ENCODE measurements around the gene IGFBP7.
"Not testable (repeated sequence)": the region's sequence is repeated elsewhere in the genome, so short reads cannot be mapped to it uniquely, and the experiment has no call there.

The IGFBP7 gene

DNA sequence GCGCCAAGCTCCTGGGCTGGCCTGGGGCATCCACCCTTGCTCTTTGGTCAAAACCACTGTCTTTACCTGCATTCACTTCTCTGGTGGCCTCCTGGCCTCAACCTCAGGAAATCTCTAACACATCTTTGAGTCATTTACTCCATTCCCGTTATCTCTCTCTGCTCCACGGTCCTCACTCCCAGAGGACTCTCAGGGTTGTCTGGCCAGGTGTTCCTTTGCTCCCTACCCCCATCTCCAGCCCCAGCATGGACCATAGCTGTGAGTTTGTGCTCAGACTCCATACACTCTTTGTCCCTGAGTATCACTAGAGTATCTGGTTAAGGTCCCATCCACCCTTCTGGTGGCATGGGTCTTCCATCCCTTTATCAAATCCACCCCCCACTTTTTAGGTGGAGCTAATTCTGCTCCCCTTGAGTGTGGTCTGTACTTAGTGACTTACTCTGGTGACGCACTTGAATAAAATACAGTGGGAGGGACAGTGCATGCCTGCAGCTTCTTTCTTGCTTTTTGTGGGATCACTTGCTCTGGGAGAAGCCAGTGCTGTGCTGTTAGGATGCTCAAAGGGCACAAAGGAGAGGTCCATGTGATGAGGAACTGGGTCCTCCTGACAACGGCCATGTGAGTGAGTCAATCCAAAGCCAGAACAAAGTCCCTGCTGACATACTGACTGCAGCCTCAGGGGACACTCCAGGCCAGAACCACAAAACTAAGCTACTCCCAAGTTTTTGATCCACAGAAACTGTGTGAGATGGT, 44.3 kb downstream of the IGFBP7 start:
- no peak for DNase-seq

DNA sequence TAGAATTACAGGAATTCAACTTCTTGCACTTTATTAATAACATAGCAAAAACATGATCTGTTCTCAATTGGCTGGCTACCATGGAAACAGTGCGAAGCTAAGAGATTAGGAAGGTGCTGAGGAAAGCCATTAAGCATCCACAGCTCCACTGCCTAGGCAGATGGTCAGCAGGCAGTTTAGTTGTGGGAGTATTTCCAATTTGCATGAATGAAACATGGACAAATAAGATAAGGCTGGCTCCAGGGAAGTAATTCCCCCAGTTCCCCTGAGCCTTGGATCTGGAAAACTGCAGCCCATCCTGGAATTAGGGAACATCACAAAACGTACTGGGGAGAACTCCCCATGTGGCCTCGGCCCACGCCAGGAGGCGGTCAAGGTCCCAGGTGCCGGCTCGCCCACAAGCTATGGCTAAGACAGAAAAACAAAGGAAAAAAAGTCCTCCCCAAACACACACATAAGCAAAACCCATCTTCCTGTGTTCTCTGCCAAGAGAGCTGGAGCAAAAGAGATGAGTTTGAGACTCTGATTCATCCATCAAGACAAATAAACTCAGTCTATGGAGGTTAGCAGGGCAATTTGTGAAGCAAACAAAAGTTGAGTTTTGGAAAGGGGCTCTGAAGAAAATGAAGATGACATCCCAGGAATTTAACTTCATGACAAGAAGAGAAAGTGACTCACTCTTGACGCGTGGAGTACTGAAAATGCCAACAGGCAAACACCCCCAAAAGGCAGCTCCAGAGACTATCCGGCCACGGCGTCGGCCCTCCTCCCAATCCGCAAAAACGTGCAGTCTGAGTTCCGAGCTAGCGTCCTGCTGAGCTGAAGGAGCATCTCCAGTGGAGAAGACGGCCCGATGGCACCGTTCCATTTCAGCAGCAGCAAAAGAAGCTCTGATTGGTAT, 45.1 kb downstream of the IGFBP7 start:
- DNase-seq, result no peak

DNA sequence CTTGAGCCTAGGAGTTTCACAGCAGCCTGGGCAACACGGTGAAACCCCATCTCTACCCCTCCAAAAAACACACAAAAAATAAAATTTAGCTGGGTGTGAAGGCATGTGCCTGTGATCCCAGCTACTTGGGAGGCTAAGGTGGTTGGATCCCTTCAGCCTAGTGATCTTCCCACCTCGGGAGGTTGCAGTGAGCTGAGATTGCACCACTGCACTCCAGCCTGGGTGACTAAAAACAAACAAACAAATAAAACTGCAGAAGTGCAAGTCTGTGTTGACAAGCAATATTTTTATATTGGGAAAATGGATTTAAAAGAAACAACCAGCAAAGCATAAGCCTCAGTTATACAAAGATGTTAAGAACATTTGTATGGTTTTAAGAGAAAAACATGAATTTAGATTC, 46.1 kb downstream of the IGFBP7 start:
- DNase-seq, result no peak

DNA sequence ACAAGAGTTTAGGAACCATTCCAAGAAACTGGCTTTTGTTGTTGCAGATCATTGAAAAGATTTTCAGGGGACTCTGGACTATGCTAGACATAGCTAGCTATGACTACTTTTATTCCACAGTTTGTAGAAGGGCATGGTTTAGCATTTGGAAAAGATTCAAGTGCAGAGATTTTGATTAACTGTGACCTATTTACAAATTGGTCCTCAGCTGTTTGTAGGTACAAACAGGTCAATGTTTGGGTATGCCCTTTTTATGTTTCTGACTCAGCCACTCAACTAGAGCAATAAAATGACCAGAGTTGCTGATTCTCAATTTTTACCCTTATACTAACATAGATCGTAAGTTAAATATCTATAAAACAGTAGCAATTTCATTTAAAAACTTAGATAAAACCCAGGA, 46.7 kb downstream of the IGFBP7 start:
- DNase-seq, result no peak

DNA sequence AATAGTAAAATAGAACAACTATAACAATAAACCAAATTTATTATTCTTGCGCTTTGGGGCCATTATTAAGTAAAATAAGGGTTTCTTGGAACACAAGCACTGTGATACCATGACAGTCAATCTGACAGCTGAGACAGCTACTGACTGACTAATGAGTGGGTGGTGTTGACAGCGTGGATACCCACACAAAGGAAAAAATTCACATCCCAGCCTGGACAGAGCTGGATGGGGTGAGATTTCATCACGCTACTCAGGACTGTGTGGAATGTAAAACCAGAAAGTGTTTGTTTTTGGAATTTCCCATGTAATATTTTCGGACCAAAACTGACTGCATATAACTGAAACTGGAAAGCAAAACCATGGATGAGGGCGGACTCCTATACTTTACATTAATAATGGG, 48.8 kb downstream of the IGFBP7 start:
- DNase-seq, result no peak

DNA sequence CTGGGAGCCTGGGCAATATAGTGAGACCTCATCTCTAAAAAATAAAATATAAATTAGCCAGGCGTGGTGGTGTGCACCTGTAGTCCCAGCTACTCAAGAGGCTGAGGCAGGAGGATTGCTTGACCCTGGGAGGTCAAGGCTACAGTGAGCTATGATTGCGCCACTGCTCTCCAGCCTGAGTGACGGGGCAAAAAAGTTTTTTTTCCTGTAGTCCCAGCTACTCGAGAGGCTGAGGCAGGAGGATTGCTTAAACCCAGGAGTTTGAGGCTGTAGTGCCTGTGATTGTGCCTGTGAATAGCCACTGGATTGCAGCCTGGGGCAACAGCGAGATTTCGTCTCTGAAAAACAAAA, 49.5 kb downstream of the IGFBP7 start:
- not testable (repeated sequence) for DNase-seq

DNA sequence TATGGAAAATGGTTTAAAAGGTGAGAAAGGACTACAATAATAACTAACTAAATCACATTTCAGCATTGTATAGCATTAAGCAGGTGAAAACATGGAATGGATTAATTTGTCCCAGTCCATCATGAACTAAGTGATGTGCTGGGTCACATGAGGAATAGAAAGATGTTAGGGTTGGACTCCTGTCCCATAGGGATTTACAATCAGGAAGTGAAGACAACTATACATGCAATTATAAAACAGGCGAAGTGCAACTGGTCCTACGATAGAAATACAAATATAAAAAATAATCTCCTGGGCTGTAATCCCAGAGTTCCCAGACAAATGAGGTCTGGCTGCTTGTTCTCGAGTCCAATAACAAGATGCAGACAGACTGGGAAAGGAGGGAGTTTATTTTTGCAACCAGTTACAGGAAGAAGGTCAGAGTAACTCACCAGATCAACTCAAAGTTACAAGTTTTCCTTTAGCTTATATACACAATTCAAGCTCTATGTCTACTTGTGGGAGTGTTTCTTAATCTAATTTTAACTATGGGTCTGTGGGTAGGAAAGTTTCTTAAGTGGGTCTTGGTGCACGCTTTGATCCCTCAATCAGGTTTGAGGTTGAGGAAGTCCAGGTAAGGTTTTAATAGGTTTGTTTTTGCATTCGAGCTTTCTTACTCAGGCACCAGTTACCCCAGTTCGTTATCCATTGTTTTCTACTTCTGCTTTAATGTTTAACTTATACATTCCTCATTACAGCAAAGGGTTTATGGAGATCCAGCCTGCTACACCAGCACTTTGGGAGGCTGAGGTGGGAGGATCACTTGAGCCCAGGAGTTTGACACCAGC, 50.1 kb downstream of the IGFBP7 start:
- no peak for DNase-seq

DNA sequence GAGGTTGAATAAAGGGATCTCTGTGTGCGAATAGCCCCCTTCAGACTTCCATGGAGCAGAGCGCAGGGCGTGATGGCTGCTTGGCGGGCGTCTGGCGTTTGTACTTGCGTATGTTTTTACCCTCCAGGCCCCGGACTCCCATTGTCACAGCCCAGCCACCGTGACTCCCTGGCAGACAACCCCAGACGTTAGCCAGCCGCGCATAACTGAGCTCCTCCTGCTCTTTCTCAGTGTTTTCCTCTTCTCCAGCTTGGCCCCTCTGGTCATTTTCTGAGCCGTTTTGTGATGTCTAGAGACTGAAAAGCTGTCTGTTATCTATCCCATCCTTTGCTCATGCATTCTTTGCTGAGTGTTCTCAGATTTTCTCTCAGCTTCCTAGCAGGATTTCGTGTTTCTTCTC, 54.3 kb downstream of the IGFBP7 start:
- DNase-seq, result no peak

DNA sequence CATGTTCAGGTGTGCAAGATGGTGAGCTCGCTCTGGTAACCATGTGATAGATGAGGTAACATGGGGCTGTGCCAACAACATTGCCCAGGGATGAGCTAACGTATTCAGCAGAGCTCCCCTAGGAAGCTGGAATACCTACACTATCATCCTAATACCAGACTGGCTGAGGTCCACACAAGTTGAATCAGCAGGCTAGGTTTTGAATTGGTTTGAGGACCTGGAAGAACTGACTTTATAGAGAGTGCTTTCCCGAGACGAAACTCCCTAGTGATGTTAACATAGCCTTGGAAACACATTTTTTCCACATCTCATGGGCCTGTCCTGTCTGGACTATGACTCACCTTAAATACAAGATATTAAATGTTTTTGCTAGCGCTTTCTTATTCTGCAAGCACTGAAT, 56.7 kb downstream of the IGFBP7 start:
- DNase-seq, result no peak

DNA sequence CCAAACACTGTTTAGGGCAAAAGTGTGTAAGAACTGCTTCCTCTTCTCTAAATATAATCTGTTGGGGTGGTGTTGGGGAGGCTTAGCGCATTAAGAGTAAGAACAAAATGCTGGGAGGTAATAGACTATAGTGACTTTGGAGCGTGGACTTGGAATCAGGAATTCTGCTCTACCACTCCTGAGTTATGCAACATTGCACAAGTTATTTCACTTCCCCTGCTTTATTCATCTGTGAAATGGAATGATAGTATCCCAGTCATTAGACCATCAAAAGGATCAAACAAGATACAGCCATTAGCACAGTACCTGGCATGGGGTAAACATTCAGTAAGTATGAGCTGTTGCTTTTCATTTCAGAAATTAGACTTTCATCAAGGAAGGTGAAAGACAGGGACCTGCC, 58.7 kb downstream of the IGFBP7 start:
- DNase-seq, result no peak

DNA sequence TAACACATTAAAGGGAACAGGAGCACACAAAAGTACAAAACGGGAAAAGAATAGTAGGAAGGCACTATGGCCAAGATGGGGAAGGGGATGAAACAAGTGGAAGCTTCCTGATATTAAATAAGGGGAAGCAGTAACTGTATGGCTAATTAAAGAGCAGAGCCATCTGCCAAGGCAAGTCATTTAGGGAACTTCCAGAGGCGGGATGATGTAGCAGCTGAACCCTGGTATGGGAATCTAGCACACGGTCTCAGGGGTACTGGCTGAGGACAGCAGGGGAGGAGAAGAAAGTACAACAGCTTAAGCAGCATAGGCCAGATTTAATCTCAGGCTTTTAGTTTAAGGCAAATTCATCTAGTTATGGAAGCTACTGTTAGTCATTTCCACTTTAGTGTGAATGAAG, 59.1 kb downstream of the IGFBP7 start:
- no peak for DNase-seq

DNA sequence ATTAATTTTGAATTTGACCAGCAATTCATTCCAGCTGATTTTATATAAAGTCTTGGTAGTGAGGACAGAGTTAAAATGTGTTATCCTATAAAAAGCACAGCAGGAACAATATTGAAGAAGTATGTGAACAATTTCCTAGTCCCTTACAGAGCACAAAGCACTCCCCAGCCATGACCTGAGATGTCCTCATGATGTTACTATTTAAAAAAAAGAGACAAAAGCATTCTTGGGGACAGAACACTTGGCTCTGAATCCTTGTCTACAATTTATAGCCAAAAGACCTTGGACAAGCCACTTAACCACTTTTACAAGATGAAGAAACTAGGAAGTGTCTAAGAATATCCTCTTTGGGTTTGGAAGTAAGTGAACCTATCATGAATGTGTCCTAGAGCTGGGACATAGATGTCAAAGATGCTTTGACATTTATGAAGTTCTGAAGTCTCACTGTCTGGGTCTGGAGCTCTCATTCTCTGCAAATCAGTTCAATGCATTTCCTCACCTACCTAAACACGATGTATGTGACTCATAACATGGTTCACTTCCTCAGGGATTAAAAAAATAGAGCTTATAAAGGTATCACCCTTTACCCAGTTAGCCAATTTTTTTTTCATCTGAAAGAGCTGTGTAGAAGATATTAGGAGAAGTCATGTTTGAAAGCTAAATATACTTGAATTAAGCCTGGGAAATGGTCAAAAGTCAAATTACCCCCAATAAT, 61.4 kb downstream of the IGFBP7 start:
- no peak for DNase-seq

DNA sequence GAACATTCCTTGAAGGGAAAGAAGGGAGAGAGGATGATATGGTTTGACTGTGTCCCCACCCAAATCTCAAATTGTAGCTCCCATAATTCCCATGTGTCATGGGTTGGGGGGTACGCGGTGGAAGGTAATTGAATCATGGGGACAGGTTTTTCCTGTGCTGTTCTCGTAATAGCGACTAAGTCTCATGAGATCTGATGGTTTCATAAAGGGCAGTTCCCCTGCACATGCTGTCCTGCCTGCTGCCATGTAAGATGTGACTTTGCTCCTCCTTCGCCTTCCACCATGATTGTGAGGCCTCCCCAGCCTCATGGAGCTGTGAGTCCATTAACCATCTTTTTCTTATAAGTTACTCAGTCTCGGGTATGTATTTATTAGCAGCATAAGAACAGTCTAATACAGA, 63.1 kb downstream of the IGFBP7 start:
- DNase-seq, result not testable (repeated sequence)

DNA sequence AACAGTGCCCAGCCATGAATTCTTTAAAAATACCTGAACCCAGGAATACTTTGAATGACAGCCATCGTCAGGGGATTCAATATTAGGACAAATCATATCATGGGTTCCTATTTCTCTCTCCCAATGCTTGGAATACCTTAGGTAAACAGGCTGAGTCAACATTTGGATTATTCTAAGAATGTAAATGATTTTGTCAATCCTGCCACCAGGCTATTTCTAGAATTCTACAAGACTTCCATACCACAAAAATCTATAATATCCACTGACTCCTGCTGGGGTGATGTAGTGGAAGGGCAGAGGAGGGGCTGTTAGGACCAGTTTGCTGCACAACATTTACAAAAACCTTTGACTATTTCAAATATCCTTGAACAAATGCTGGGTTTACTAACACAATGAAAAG, 65.2 kb downstream of the IGFBP7 start:
- DNase-seq, result no peak

DNA sequence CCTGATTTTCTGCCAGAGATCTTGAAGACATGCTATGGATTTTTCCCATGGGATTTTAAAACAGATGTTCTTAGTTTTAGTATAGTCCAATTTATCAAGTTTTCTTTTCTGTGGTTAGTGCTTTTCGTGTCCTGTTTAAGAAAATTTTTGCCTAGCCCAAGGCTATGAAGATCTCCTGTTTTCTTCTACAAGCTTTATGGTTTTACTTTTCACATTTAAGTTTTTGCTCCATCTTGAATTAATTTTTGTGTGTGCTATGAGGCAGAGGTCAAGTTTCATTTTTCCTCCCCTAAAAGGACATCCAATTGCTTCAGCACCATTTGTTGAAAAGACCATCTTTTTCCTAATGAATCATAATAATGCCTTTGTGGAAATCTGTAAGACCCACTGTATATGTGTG, 65.9 kb downstream of the IGFBP7 start:
- DNase-seq, result no peak

DNA sequence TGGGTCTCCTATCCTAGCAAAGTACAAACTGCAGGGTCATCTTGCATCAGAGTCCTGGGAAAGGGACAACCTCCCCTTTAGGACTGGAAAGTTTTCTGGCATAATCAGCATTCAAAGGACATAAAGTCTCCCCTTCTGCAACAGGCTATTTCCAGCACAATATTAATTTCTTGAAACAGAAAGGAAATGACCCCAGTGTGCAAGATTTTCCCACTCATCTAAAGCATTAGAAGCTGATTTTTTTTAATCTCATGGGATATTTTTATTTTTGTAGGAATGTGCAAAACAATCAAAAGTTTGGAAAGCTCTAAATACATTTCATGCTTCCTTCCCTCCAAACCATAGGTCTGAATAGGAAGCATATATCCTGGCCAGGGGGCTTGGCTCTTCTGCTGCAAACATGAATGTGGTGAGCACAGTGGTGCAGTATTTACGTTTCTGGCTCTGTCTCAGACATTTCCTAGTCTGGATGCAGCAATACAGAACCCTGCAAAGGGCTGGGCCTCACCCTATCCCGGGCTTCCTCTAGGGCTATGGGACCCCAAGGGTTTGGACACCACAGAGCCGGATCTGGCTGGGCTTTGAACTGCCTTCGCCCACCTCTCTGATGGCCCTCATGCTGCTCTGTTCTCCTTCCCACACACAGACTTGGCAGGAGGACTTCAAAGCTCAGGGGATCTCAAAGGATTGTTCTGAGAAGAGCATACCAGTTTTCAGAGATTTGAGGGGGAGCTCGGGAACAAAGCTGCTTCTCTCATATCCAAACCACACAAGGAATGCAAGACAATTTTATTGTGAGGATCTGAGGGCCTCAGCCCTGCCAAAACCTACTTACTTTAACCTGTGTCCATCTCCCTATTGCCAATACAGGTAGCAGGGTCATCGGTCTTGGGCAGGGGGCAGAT, 66.6 kb downstream of the IGFBP7 start:
- no peak for DNase-seq

DNA sequence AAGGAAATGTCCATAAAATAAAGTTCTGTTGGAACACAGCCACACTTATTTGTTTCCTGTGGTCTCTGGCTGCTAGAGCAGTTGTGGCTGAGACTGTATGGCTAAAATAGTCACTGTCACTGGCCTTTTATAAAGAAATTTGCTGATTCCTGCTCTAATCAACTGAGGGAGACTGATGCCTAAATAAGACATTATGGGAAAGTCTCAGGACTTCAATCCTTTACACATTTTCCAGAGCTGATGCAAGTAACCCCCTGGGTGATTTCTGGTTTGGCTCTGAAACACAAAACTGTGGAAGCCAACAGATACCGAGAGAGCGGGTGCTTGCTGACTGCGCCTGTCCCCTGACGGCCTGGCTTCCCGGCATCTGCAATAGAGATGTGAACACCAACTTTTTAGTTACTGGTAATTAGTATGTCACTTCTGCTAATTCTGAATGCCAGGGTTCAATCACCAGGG, 67.4 kb downstream of the IGFBP7 start:
- DNase-seq, result no peak

DNA sequence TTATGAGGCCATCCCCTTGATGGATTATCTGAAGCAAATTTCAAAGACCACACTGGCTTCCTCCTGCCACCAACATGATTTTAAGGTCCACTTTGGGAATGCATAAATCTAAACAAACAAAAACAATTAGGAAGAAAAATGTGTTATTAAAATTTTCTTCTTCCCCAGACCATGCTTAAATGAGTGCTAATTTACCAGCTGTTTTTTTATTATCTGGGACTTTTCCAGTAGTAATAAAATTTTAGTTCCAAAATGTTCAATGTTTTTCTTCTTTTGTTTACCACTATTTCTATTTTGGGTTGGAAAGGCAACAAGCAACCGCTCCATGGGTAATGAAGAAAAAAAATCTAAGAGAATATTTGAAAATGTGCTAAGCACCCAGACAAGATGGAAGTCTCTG, 69.2 kb downstream of the IGFBP7 start:
- no peak for DNase-seq

DNA sequence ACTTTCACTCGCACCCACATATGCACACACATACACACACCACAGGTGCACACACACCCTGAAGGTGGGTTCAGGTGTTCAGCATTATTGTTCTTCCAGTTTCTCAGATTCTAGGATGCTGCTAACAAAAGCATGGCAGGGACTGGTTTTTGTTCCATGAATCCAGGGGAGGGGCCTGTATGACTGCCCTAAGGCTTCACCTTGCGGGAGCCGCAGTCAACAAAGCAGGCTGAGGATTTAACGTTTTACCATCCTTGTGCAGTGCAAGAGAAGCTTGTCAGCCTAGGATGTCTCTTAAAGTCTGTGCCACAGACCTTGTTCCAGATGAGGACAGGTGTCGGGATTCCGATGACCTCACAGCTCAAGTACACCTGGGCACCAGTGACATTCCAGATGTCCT, 69.7 kb downstream of the IGFBP7 start:
- no peak for DNase-seq

DNA sequence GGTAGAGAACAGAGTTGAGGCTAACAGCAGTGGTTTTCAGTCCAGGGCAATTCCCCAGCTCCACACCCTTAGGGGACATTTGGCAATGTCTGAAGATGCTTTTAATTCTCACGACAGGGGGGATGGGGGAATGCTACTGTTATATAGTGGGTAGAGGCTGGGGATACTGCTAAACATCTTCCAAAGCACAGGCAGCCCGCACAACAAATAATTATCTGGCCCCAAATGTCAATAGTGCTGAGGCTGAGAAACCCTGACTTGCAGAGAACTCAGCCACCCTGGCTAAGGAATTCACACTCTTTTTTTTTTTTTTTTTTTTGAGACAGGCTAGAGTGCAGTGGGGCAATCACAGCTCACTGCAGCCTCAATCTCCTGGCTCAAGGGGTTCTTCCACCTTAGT, 70.8 kb downstream of the IGFBP7 start:
- no peak for DNase-seq

DNA sequence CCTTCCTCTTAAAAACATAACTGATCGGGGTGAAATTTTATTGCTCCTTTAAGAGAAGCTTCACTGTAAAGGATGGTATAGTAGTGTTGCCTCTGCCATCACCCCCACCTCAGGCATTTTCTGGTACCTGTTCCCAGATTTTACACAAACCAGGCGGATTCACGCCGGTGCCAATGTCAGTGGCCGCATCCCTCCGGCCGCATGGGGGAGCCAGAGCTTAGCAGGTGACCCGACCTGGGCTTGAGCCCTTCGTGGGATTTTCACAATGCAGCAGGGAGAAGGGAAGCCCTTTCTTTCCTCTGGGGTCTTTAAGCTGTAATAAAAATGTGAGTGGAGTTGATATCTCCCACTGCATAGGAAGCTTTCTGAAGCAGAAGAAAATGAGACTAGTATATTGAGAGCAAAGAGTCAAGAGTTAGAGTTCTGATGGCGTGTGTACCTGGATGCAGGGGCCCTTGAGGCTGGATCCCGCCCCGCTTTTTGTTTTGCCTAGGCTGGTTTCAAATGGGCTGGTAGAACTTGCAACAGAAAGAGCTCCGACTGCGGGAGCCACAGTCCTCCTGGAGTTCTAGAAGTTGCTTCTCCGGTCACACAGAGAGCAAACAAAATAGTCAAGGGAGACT, 72.1 kb downstream of the IGFBP7 start:
- DNase-seq, result no peak

Data from activated naive CD4-positive, alpha-beta T cell (primary cell).